HG02678 (cell line): ENCODE measurements around the gene CAMK2N1.
"Not testable (repeated sequence)": the region's sequence is repeated elsewhere in the genome, so short reads cannot be mapped to it uniquely, and the experiment has no call there.

ENCODE experiments used
- ATAC-seq: cut with Tn5 transposase; IDR thresholded peaks from one replicate; pipeline ENCODE4 v1.9.1; 2021; ENCODE audit warnings: mild to moderate bottlenecking, moderate library complexity; ENCODE audit not compliant: unreplicated experiment

The CAMK2N1 gene

DNA sequence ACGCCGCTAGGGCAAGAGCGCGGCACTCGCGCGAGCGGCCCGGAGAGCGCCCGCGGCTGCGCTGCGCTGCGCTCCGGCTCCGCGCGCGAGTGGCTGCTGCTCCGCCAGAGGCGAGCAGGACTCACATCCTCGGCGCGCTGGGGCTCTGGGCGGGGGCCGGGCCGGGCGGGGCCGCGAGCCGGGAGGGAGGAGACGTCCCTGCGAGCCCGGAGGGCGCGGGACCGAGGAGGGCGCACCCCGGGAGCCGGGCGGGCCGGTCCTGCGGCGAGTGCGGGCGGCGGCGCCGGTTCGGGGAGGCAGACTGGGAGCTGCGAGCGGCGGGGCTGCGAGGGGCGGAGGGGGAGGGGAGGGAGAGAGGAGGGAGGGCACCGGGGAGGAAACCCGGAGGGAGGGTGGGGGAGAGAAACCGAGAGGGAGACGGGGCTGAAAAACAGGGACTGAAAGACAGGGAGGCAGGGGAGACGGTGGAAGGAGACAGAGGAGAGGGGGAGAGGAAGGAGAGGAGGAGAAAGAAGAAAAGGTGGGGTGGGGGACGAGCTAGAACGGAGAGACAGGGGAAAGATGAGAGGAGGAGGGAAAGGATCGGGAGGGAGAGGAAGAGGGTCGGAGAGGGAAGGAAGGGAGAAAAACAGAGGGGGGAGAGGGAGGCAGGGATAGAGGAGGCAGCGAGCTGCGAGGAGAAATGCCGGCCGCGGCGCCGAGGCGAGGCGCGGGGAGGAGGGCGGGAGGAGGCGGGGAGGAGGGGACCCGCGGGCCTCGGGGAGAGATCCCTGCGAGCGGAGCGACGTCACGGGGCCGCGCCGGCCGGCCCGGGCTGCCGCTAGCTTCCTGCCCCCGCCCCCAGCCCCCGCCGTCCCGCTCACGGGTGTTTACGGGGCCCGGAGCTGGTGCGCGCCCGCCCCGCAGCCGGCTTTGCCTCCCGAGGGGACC, at the start of gene CAMK2N1:
Gene CAMK2N1 (minus strand): TSS at position 684 of the 930 bp plus-strand sequence. CDS start 831 bp downstream, outside the sequence.
- no peak for ATAC-seq

DNA sequence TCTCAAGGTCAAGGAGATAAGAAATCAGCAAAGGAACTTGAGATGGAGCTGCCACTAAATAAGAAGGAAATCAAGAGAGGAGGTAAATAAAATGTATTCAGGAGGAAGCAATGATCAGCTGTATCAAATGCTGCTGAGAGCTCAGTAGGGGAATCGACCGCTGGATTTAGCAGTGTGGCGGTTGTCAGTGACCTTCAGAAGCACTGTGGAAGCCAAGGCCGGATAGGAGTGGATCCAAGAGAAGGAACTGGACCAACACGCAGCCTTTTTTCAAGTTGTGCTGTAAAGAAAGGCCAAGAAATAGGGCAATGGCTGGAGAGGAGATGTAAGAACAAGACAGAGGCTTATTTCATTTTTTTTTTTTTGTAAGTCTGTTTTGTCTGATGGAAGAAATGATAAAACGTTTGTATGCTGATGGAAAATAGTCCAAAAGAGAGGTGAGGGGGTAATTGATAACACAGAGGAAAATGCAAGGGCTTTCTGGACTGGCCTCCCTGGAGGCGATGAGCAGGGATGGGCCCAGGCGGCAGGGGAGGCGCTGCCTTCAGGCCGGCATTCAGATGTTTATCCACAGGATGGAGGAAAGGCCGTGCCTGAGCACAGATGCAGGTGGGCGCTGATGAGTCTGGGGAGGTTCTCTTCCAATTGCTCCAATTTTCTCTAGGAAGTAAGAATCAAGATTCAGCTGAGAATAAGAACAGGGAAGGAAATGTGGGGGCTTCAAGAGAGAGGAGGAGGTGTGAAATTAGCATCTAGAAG, 48.8 kb upstream of the CAMK2N1 start:
- no peak for ATAC-seq

DNA sequence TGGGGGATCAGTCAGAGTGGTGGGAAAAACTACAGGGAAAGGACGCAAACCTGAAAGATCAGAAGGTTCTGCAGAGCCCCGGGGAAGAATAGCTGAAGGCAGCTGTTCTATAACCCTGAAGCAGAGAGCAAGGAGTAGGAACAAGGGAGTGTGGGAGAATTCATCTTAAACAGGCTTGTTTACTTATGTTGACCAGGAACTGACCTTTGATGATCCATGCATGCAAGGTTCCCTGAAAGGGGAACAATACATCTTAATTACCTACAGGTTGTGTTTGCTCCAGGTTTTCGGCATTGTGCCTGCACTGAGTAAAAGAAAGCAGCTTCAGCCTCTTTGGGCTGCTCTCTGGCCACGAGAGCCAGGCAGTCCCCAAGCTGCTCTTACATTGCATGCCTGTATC, 47.6 kb upstream of the CAMK2N1 start:
- no peak for ATAC-seq

DNA sequence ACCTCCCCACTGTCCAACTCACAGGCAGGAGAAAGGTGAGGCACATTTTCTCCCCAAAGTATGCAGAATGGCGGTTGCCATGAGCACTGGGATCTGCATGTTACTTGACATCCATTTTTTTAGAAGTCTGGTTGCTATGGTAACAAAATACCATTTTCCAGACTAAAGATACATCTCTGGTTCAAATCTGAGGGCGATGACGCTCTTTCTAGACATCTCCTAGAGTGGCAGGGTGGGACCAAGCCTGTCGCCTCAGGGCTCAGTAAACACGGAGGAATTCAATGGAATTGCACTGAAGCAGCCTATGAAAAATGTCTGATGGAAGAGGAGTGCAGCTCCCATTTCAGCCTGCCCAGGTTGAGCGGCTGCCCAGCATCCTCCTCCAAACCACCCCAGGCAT, 44.9 kb upstream of the CAMK2N1 start:
- no peak for ATAC-seq

DNA sequence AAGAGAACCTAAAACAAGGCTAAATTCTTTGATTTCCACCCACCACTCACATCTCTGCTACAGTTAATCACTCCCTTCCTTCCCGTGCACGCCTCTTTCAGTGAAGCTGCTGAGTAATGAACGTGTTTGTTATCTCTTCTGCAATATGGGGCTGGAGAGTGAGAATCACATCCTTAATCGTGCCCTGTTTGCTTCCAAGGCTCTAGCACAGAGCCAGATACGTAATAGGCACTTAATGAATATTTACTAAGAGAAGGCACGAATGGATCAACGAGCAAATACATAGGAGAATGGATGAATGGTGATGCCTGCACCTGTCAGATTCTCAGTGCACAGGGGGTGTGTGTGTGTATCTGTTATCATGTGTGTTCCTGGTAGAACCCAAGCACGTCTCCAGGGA, 44.3 kb upstream of the CAMK2N1 start:
- no peak for ATAC-seq

DNA sequence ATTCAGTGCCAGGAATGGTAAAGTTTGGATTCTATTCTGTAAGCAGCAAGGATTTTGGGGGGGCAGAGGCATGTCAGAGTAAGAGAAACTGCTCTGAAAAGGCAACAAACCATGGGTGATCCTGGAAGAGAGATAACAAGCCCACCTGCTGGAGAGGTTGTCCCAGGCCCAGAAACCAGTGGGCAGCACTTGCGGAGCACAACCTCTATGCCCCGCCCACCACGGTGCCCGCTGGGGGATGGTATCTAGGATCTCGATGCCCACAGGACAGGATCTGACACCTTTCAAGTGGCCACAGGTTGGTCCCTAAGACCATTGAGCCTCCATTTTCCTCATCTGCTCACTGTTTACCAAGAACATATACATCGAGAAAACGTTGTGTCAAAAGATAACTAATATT, 42.2 kb upstream of the CAMK2N1 start:
- ATAC-seq, result no peak

DNA sequence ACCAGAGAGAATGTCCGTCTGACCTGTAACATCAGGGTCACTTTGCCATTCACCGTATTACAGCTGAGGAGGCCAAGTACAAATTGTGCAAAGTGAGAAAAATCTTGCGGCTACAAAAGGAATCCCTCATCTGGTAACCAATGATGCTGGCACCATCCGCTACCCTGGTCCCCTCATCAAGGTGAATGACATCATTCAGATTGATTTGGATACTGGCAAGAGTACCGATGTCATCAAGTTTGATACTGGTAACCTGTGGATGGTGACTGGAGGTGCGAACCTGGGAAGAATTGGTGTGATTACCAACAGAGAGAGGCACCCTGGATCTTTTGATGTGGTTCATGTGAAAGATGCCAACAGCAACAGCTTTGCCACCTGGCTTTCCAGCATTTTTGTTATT, 40.3 kb upstream of the CAMK2N1 start:
- no peak for ATAC-seq

DNA sequence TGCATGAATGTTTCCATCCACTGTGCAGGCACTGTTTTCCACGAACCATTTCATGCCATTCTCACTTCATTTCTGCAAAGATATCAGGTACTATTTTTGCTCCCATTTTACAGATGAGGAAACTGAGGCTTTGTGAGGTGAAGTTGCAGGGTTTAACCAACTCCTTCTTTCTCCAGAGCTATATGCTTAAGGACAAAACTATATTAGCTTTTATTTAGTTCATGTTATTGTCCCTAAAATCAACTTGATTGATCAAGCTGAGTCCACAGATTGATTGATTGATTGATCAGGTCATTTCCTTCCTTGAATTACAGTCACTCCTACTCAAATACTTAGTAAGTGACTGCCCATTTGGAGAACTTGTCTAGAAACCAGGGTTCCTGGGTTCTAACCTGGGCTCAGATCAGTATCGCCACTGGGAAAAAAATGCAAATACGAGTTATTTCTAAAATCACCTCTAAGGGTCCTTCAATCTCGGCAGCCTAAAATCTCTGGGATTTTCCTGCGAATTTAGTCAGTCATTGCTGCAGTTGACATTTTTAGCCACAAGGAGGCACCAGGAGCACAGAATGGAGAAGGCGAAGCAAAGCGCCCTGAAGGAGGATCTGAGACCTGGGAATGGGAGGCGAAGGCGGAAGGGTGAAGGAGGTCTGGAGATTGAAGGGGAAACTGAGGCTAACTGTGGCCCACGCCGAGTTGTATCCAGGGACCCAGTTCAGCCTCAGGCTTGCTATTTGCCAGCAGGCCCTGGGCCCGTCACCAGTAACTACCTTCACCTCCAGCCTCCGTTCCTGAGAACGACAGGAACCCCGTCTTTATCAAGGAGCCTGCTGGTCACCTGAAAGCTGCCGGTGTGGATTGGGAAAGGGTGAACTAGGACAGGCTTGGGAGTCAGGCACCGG, 36.2 kb upstream of the CAMK2N1 start:
- ATAC-seq, result no peak

DNA sequence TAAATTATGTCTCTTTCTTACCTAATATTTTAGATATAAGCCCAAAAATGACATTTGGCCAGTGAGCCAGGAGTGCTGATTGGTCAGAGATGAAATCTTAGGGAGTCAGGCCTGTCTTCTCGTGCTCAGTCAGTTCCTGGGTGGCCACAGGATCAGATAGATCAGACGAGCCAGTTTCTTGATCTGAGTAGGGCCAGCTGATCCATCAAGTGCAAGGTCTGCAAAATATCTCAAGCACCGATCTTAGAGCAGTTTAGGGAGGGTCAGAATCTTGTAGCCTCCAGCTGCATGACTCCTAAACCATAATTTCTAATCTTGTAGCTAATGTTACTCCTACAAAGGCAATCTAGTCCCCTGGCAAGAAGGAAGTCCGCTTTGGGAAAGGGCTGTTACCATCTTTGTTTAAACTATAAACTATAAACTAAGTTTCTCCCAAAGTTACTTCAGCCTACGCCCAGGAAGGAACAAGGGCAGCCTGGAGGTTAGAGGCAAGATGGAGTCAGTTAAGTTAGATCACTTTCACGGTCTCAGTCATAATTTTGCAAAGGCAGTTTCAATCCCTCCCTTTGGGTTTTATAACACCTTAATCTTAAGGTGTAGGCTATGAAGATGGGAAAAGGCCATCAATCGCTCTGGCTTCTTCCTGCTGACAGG, 33.7 kb upstream of the CAMK2N1 start:
- ATAC-seq, result not testable (repeated sequence)

DNA sequence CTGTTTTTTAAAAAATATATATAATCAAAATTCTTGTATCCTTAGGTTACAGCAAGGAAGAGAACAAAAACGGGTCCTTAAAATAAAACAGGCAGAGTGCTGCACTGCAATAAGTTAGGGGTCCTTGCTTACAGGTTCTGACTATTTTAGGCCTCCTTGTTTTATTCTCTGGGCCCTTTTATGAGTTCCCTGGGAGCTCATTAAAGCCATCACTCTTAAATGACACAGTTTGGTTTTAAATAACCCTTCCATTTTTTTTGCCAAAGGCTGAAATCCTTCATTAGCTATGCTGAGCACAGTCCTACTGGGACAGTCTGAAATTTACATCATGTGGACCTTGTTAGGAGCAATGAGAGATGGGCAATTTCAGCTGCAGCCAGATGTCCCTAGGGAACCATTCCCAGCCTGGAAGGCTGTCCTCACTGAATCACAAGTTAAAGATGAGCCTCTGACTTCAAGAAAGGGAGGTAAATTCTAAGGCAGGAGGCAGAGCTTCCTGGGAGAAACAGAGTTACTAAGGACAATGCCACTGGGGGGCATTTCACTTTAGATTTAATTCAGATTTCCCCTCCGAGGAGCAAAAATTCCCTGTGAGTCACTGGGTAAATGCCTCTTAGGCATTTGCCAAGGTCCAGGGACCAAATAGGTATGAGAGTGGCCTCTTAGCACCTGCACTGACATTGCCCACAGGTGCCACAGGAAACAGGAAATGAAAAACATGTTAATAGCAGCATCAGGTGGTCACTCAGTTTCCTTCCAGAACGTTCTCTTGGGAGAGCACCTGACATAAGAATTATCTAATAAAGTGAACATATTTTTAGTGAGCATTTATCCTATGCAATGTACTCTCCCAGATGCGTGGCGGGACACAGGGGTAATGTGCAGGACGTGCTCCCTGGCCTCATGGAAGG, 25.8 kb upstream of the CAMK2N1 start:
- no peak for ATAC-seq

DNA sequence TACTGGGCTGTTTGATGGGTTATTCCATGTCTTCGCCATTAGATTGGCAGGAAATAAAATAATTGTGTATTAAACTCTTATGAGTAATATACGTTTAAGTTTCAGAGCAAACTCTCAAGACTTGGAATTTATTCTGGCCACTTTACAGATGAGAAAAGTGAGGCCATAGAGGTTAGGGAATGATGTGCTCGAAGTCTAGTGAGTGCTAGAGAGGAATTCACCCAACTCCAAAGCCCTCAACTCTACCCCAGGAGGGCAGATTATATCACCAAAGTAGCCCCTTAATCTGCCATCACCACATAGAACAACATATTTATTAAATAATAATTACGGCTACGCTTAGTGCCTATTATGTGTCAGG, 22.4 kb upstream of the CAMK2N1 start:
- no peak for ATAC-seq

DNA sequence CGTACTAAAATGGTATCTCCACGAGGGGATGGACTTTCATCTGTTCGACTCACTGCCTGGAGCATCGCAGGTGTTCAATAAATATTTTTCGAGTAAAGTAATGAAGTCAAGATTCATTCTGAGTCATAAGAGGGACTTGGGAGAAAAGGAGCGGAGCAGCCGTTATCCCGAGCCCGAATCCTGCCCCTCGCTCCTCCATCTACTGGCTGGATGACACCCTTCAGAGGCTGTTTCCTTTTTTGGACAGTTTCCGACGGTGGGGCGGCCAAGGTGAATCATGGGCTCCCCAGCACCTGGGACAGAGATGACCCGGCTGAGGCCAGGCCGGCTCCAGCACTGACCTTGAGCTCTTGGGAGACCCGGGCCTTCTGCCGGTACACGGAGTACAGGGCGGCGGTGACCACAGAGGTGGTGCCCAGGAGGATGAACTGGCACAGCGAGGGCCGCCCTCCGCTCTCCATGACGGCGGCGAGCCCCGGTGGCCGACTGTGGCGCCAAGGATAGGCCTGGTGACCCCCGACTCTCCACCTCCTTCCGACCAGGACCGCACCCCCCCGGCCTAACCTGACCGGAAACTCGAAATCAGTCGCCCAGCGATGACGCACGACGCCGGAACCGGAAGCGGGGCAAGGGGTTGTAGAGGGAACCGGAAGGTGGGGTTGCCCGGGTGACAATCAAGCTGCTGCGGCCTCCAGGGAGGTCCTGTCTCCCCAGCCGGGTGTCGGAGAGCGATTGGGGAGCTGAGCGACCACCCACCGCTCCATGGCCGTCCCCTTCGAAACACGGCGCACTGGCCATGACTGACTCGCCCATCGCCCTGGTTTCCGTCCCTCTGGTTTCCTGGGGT, 21.8 kb upstream of the CAMK2N1 start, which contains the start of gene MUL1:
Gene MUL1 (minus strand): TSS at position 588 of the 847 bp plus-strand sequence. CDS start 127 bp downstream, at position 461.
- ATAC-seq, result peak; percentile 92

DNA sequence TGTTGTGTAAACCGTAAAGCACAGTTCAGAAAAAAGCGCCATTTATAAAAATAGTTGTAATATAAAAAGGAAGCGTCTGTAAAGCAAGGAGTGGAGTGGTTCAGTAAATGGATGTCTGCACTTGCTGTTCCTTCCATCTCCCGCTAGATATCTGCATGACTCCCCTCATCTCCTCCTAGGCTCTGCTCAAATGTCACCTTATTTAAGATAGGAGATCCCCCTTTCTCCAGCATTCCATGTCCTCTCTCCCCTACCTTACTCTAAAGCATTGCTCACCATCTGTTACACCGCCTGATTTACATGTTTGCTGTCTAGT, 21.2 kb upstream of the CAMK2N1 start:
- no peak for ATAC-seq

DNA sequence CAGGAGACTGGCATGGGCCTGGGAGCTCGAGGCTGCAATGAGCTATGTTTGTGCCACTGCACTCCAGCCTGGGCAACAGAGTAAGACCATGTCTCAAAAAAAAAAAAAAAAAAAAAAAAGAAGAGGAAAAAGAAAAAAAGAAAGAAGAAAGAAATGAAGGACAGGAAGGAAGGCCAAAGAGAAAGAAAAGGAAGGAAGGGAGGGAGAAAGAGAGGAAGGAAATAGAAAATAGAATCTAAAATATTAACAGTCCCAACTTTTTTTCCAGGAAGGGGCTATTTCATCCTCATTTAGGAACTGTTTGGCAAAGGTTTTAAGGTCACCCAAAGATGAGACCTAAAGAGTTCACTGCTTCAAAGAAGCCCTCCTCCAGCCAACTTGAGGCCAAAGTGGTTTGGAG, 19.5 kb upstream of the CAMK2N1 start:
- no peak for ATAC-seq

DNA sequence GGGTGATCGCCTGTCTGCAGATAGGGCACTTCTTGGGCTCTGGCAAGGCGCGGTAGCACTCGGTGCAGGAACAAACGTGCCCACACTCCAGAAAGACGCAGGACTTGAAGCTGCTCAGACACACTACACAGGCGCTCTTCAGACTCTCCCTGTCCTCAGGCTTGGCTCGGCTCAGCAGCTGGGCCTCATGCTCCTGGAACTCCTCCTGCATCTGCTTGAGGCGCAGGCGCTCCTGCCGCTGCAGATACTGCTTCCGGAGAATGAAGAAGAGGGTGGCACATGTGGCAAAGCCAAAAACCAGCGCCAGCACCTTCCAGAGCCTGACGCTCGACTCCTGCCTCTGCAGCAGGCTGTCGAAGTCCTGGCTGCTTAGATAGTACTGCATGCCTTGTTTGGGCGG, 14.7 kb upstream of the CAMK2N1 start:
- ATAC-seq, result no peak

DNA sequence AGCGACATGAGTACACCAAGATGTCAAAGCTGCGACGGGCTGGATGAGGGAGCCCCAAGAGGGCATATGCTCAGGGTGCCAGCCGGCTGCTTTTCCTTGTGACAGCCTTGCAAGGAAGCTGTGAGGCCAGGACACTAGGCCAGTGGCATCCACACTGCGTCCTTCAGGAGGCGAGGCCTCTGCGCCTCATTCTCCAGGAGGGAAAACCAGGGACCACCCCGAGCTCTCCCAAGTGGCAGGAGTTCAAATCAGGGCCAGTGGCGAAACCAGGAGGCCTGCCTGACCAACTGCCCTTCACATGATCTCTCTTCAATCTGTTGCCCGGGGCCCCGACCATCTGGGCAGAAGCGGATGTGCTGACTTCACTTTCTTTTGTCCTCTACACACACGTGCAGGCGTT, 13.7 kb upstream of the CAMK2N1 start:
- no peak for ATAC-seq

DNA sequence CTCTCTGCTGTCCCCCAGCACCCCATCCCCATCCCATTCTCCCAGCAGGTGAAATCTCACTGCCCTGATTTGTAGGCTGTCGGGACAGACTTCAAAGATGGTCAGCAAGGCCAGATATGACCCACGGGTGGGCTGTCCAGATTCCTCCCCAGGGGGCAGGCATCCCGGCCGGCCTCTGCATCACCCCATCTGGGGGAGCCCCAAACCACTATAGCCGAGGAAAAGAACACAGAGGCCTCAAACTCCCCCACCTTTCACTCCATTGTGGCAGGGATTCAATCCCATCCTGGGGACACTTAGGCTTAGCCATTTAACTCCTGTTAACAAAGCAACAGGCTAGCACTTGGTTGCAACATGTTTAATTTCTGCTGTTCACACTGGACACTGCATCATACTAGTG, 13.1 kb upstream of the CAMK2N1 start:
- ATAC-seq, result no peak

DNA sequence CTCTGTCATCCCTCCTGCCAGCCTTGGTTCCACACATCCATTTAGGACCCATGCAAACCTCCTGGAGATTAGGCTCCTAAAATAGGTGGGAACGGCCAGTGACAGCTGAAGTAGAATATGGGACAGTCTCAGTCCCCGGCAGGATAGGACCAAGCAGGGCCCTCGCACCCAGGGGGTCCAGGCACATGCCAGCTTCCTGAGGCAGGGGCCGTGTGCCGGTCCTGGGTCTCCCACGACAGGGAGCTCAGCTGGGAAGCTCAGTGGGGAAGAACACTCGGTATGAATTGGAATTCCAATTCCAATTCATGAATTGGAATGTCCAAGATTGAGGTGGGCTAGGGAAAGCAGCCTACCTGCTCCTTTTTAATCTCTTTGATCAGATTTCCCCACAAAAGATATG, 12.1 kb upstream of the CAMK2N1 start:
- no peak for ATAC-seq

DNA sequence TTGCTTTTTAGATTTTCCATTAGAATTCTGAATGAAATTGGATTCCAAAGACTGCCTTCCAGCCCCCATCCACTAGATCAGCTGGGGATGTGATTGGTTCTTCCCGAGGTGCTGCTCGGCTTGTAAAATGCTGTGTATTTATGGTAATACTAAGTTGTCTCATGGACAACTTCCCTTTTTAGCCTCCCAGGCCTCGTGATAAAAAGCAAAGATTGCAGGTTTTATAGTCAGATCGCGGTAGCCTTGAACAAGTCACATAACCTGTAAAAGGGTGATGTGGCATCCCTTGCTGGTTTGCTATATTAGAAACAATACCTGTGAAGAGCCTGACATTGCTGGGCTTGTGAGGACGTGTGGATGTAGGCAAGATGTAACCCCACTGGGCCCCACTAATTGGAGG, 11.5 kb upstream of the CAMK2N1 start:
- ATAC-seq, result no peak
